ENCODE measurements around the gene GNB4. TPM values are rescaled to one million over a fixed set of nuclear protein-coding genes. Genes with fewer than 3 reads are reported as not detected.

GNB4 gene
- total and polyA plus RNA-seq, 4 donors: 12.7 to 84.9 (median 41.2) TPM

DNA sequence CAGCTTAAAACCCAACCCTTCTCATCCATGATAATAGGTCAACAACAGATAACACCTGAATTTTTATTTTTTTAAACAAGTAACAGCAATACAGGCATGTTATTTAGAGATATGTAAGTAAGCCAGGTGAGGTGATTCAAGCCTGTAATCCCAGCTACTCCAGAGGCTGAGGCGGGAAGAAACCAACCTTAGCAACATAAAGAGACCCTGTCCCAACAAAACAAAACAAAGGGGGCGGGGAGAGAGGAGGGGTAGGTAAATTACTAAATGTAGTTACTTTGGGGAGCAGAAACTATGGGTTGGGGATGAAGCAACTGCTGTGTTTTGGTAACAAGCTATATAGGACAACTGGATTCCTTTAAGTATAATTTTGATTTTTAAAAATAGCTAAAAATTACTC is 47.0 kb downstream of the GNB4 start:
- H3K36me3 ChIP-seq (ENCODE audit: control insufficient read depth in 1 of 2, insufficient read depth in 2 of 2, low read length in 1 of 2): peaks cover 4 to 8% of the 10 kb centered on the region in 2 donors
- intact Hi-C loops (cut with DNase I): no loop called here
- H3K27ac ChIP-seq (ENCODE audit: low read depth in 1 of 2, low read length in 2 of 2): no peak overlapping the region
- ATAC-seq (ENCODE audit: low FRiP score): no peak
- H3K9me3 ChIP-seq (ENCODE audit: control insufficient read depth, low read length): no peaks in the 10 kb centered on the region
- H3K27me3 ChIP-seq (ENCODE audit: control insufficient read depth in 1 of 2, insufficient read depth in 2 of 2, low read length in 1 of 2): no peaks in the 10 kb centered on the region
- no peak for DNase-seq
- no peak overlapping the region for H3K4me3 ChIP-seq (ENCODE audit: low read length in 2 of 2)
- H3K4me1 ChIP-seq (ENCODE audit: control insufficient read depth in 1 of 2, insufficient read depth in 2 of 2, low read length in 2 of 2): no peaks in the 10 kb centered on the region
- 89% methylated on average over 2 of the region's 2 CpGs for WGBS, 2 donors

DNA sequence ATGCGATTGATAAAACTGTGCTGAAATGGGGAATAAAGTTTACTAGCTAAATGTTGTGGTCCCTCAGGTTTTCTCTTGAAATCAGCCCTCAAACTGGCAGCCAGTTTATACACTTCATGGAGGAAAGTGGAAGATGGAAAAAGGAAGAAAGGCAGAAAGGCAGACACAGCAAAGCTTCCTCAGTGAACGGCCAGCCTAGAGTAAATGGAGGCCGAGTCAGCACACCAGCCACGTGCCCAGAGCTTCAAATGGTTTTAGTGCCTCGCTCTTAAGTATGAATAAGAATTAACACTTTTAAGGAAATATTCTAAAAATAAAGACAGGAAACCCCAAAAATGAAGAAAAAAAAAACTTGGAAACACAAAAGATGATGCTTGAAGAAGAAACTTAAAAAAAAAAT is 48.3 kb downstream of the GNB4 start:
- intact Hi-C loops (cut with DNase I): no loop called here
- DNase-seq (no peak), ATAC-seq (ENCODE audit: low FRiP score) (no peak)
- Histone ChIP-seq H3K27me3 (ENCODE audit: control insufficient read depth in 1 of 2, insufficient read depth in 2 of 2, low read length in 1 of 2) (no peaks in the 10 kb centered on the region), H3K9me3 (ENCODE audit: control insufficient read depth, low read length) (no peaks in the 10 kb centered on the region), H3K4me1 (ENCODE audit: control insufficient read depth in 1 of 2, insufficient read depth in 2 of 2, low read length in 2 of 2) (no peaks in the 10 kb centered on the region), H3K27ac (ENCODE audit: low read depth in 1 of 2, low read length in 2 of 2) (no peak overlapping the region), H3K36me3 (ENCODE audit: control insufficient read depth in 1 of 2, insufficient read depth in 2 of 2, low read length in 1 of 2) (peaks cover 4 to 8% of the 10 kb centered on the region in 2 donors), H3K4me3 (ENCODE audit: low read length in 2 of 2) (no peak overlapping the region)
- 66 to 67% methylated on average over 5 of the region's 5 CpGs for WGBS, 2 donors

- no peak overlapping the region for H3K27ac ChIP-seq (ENCODE audit: low read depth in 1 of 2, low read length in 2 of 2)
- H3K27me3 ChIP-seq (ENCODE audit: control insufficient read depth in 1 of 2, insufficient read depth in 2 of 2, low read length in 1 of 2): no peaks in the 10 kb centered on the region
- intact Hi-C loops (cut with DNase I): no loop called here
- H3K4me3 ChIP-seq (ENCODE audit: low read length in 2 of 2): no peak overlapping the region
- H3K36me3 ChIP-seq (ENCODE audit: control insufficient read depth in 1 of 2, insufficient read depth in 2 of 2, low read length in 1 of 2): peaks cover 4 to 5% of the 10 kb centered on the region in 2 donors
- no peaks in the 10 kb centered on the region for H3K4me1 ChIP-seq (ENCODE audit: control insufficient read depth in 1 of 2, insufficient read depth in 2 of 2, low read length in 2 of 2)
- H3K9me3 ChIP-seq (ENCODE audit: control insufficient read depth, low read length): no peaks in the 10 kb centered on the region
- WGBS, 2 donors: 36 to 51% methylated on average over 3 of the region's 3 CpGs
- DNase-seq: no peak
- ATAC-seq (ENCODE audit: low FRiP score): no peak
Measured at GRCh38 chr3:179401561-179401960, 49.7 kb downstream of the GNB4 start.

DNA sequence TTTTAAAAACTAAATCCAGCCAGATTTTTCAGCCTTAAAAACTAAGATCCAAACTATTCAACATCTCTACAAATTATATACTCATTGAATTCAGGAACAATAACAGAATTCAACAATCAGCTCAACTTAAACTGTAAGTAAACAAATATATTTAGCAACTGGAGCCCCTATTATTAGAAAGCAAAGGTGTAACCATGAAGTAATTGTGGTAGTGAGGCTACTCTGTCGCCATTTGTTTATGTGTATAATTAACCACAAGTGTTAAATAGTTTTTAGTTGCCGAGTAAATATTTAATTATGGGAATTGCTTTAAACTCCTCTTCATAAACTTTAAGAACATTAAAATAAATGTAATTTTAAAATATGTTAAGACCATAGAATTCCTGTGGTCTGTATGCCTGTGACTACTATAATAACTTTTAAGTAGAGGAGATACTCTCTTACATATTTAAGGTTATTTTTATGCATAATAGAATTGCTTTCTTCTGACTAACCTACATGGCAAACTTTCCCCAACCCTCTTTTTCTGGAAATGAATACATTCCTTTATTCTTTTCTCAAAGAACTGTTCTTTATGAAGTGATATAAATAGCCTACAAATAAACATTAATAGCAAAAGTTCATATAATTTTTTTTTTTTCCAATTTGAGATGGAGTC is 52.6 kb downstream of the GNB4 start:
- H3K4me1 ChIP-seq (ENCODE audit: control insufficient read depth in 1 of 2, insufficient read depth in 2 of 2, low read length in 2 of 2): no peaks in the 10 kb centered on the region
- intact Hi-C loops (cut with DNase I): no loop called here
- DNase-seq: no peak
- H3K27me3 ChIP-seq (ENCODE audit: control insufficient read depth in 1 of 2, insufficient read depth in 2 of 2, low read length in 1 of 2): no peaks in the 10 kb centered on the region
- no peak overlapping the region for H3K4me3 ChIP-seq (ENCODE audit: low read length in 2 of 2)
- no peak for ATAC-seq (ENCODE audit: low FRiP score)
- no peak overlapping the region for H3K27ac ChIP-seq (ENCODE audit: low read depth in 1 of 2, low read length in 2 of 2)
- WGBS, 2 donors: 78 to 80% methylated on average over 2 of the region's 2 CpGs
- H3K9me3 ChIP-seq (ENCODE audit: control insufficient read depth, low read length): no peaks in the 10 kb centered on the region
- H3K36me3 ChIP-seq (ENCODE audit: control insufficient read depth in 1 of 2, insufficient read depth in 2 of 2, low read length in 1 of 2): peaks cover 0 to 3% of the 10 kb centered on the region in 2 donors

DNA sequence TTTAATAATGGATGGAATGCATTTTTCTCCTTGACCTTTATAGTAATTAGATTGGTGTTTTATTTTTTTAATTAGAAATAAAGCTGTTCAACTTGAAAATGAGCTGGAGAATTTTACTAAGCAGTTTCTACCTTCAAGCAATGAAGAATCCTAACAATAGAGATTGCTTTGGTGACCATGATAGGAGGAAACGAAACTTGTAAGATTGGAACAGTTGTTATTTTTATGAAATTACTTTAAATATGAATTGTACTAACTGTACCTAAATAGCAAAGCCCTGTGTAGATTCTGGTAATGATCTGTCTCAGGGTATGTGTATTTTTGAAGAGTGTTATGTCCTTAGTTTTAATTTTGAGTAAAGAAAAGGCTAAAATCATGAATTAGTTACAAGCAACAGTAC is 59.4 kb downstream of the GNB4 start:
- Histone ChIP-seq H3K4me3 (ENCODE audit: low read length in 2 of 2) (no peak overlapping the region), H3K27me3 (ENCODE audit: control insufficient read depth in 1 of 2, insufficient read depth in 2 of 2, low read length in 1 of 2) (no peaks in the 10 kb centered on the region), H3K4me1 (ENCODE audit: control insufficient read depth in 1 of 2, insufficient read depth in 2 of 2, low read length in 2 of 2) (no peaks in the 10 kb centered on the region), H3K9me3 (ENCODE audit: control insufficient read depth, low read length) (no peaks in the 10 kb centered on the region), H3K27ac (ENCODE audit: low read depth in 1 of 2, low read length in 2 of 2) (no peak overlapping the region), H3K36me3 (ENCODE audit: control insufficient read depth in 1 of 2, insufficient read depth in 2 of 2, low read length in 1 of 2) (peaks cover 1 to 2% of the 10 kb centered on the region in 2 donors)
- intact Hi-C loops (cut with DNase I): no loop called here
- DNase-seq: no peak
- ATAC-seq (ENCODE audit: low FRiP score): no peak
- WGBS, 2 donors: 67 to 68% methylated on average over 1 of the region's 1 CpG

GRCh38 chr3:179376474-179376873 is 74.8 kb downstream of the GNB4 start:
- H3K27ac ChIP-seq (ENCODE audit: low read depth in 1 of 2, low read length in 2 of 2): no peak overlapping the region
- no peaks in the 10 kb centered on the region for H3K4me1 ChIP-seq (ENCODE audit: control insufficient read depth in 1 of 2, insufficient read depth in 2 of 2, low read length in 2 of 2)
- 84 to 94% methylated on average over 1 of the region's 1 CpG for WGBS, 2 donors
- no peaks in the 10 kb centered on the region for H3K27me3 ChIP-seq (ENCODE audit: control insufficient read depth in 1 of 2, insufficient read depth in 2 of 2, low read length in 1 of 2)
- no peak overlapping the region for H3K4me3 ChIP-seq (ENCODE audit: low read length in 2 of 2)
- DNase-seq (no peak), ATAC-seq (ENCODE audit: low FRiP score) (no peak)
- H3K9me3 ChIP-seq (ENCODE audit: control insufficient read depth, low read length): no peaks in the 10 kb centered on the region
- H3K36me3 ChIP-seq (ENCODE audit: control insufficient read depth in 1 of 2, insufficient read depth in 2 of 2, low read length in 1 of 2): no peaks in the 10 kb centered on the region
- intact Hi-C loops (cut with DNase I): no loop called here

DNA sequence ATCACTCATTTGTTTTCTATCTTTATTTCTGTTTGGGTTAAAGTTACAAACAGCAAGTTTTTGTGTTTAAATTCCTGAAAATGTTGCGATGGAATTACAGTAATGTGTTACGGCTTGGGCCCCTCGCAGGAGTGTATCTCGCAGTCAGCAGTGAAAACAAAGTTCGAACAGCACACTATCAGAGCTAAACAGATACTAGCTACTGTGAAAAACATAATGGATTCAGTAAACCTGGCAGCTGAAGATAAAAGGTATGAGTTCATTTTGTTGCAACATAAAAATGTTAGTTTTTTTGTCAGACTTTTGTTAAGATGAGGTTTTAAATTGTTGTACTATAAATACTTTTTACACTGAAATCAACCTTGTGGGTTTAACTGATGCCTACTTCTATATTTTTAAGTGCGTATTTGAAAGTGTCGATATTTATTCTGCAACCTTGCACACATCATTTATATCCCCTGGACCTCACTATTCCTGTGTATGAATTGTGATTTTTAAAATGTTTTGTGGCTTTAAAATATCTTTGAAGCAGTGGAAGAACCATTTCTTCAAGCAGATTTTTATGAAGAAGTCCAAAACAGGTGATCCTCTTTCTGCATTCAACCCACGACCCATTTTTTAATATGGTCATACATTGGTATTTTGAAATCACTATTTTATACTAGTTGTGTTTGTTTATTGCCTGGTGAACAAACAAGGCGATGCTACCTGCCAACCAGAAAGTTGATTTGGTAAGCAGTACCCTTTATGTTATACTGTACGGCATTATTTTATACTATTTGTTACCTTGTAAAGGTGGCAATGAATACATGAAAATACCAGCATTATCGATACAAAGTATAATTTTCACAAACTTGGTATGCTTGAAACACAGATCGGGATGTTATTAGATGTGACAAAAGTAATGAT is 75.9 kb downstream of the GNB4 start:
- ATAC-seq (ENCODE audit: low FRiP score) (no peak), DNase-seq (no peak)
- intact Hi-C loops (cut with DNase I): no loop called here
- H3K27me3 ChIP-seq (ENCODE audit: control insufficient read depth in 1 of 2, insufficient read depth in 2 of 2, low read length in 1 of 2): no peaks in the 10 kb centered on the region
- no peak overlapping the region for H3K4me3 ChIP-seq (ENCODE audit: low read length in 2 of 2)
- no peak overlapping the region for H3K27ac ChIP-seq (ENCODE audit: low read depth in 1 of 2, low read length in 2 of 2)
- no peaks in the 10 kb centered on the region for H3K4me1 ChIP-seq (ENCODE audit: control insufficient read depth in 1 of 2, insufficient read depth in 2 of 2, low read length in 2 of 2)
- H3K36me3 ChIP-seq (ENCODE audit: control insufficient read depth in 1 of 2, insufficient read depth in 2 of 2, low read length in 1 of 2): no peaks in the 10 kb centered on the region
- H3K9me3 ChIP-seq (ENCODE audit: control insufficient read depth, low read length): no peaks in the 10 kb centered on the region
- 89 to 90% methylated on average over 12 of the region's 12 CpGs for WGBS, 2 donors

DNA sequence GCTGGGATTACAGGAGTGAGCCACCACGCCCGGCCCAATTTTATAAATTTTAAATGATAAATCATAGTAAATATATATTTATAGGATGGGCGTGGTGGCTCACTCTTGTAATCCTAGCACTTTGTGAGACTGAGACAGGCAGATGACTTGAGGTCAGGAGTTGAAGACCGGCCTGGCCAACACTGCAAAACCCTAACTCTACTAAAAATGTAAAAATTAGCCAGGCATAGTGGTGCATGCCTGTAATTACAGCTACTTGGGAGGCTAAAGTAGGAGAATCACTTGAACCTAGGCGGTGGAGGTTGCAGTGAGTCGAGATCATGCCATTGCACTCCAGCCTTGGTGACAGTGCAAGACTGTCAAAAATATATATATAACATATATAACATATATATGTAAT is 77.3 kb downstream of the GNB4 start:
- Histone ChIP-seq H3K9me3 (ENCODE audit: control insufficient read depth, low read length) (no peaks in the 10 kb centered on the region), H3K27ac (ENCODE audit: low read depth in 1 of 2, low read length in 2 of 2) (no peak overlapping the region), H3K4me3 (ENCODE audit: low read length in 2 of 2) (no peak overlapping the region), H3K36me3 (ENCODE audit: control insufficient read depth in 1 of 2, insufficient read depth in 2 of 2, low read length in 1 of 2) (no peaks in the 10 kb centered on the region), H3K27me3 (ENCODE audit: control insufficient read depth in 1 of 2, insufficient read depth in 2 of 2, low read length in 1 of 2) (no peaks in the 10 kb centered on the region), H3K4me1 (ENCODE audit: control insufficient read depth in 1 of 2, insufficient read depth in 2 of 2, low read length in 2 of 2) (no peaks in the 10 kb centered on the region)
- ATAC-seq (ENCODE audit: low FRiP score) (no peak), DNase-seq (no peak)
- 97% methylated on average over 6 of the region's 6 CpGs for WGBS, 2 donors
- intact Hi-C loops (cut with DNase I): no loop called here

GRCh38 chr3:179369621-179370020 is 81.6 kb downstream of the GNB4 start:
- peaks cover 0 to 4% of the 10 kb centered on the region in 2 donors for H3K36me3 ChIP-seq (ENCODE audit: control insufficient read depth in 1 of 2, insufficient read depth in 2 of 2, low read length in 1 of 2)
- H3K27me3 ChIP-seq (ENCODE audit: control insufficient read depth in 1 of 2, insufficient read depth in 2 of 2, low read length in 1 of 2): no peaks in the 10 kb centered on the region
- no peak overlapping the region for H3K27ac ChIP-seq (ENCODE audit: low read depth in 1 of 2, low read length in 2 of 2)
- no peaks in the 10 kb centered on the region for H3K9me3 ChIP-seq (ENCODE audit: control insufficient read depth, low read length)
- intact Hi-C loops (cut with DNase I): no loop called here
- ATAC-seq (ENCODE audit: low FRiP score) (no peak), DNase-seq (no peak)
- no peak overlapping the region for H3K4me3 ChIP-seq (ENCODE audit: low read length in 2 of 2)
- no peaks in the 10 kb centered on the region for H3K4me1 ChIP-seq (ENCODE audit: control insufficient read depth in 1 of 2, insufficient read depth in 2 of 2, low read length in 2 of 2)
- 91 to 94% methylated on average over 1 of the region's 1 CpG for WGBS, 2 donors

All from aorta (tissue), 5 donors.